ENCODE results near the gene ATP5F1E.

DNA sequence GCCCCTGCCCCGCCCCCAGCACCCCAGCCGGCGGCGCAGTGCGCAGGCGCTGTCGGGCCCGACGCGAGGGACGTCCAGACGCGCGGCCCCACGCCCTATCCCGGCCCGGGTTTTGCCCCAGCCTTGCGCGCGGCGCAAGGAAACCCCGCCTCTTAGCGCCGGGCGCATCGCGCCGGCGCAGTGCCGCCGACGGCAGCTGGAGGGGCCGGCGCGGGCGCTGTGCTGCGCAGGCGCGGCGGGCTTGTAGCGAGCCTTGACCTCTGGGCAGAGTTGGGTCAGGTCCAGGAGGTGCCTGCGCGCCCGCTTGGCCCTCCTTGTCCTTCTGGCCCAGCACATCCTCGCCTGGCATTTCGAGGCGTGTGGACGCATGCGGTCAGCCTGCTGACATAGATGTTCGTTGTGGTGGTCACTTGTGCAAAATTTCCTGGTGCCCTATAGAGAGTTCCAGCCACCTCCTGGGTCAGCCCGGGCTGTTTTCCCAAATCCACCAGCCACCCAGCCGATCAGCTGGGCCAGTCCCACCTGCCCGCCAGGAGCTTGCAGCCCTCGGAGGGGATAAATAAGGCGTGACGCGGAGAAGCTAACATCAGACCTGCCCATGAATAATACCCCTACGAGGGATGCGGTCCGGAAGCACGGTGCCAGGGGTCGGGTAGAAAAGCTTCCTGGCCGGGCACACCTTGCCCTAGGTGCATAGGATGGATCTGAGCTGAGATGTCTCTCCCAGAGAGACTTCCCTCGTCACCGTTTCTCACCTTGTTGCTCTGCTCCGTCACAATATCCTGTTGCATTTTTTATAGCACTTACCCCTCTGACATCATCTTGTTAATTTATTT lies 10.9 kb upstream of the ATP5F1E start:
- TF ChIP-seq, protein P1, sequence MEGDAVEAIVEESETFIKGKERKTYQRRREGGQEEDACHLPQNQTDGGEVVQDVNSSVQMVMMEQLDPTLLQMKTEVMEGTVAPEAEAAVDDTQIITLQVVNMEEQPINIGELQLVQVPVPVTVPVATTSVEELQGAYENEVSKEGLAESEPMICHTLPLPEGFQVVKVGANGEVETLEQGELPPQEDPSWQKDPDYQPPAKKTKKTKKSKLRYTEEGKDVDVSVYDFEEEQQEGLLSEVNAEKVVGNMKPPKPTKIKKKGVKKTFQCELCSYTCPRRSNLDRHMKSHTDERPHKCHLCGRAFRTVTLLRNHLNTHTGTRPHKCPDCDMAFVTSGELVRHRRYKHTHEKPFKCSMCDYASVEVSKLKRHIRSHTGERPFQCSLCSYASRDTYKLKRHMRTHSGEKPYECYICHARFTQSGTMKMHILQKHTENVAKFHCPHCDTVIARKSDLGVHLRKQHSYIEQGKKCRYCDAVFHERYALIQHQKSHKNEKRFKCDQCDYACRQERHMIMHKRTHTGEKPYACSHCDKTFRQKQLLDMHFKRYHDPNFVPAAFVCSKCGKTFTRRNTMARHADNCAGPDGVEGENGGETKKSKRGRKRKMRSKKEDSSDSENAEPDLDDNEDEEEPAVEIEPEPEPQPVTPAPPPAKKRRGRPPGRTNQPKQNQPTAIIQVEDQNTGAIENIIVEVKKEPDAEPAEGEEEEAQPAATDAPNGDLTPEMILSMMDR (IDR thresholded peaks at IDR 0.05; ENCODE audit: insufficient read depth, low read depth, low read length) = no peak
- TF ChIP-seq EZH2 (IDR thresholded peaks at IDR 0.05; ENCODE audit: insufficient read depth, low read length) = no peak

Data from astrocyte (in vitro differentiated cells and primary cell).